AG04449 (cell line): ENCODE measurements around the gene CCDC78.

Experiments used
- CTCF ChIA-PET: fragments of 350-600 bp; formaldehyde crosslinking; extraction: SDS; loops from one replicate; lab custom pipeline; 2021; ENCODE audit warnings: antibody characterized with exemption; lab: Yijun Ruan, JAX
- POLR2A ChIA-PET: fragments of 400-600, 350-600 bp; formaldehyde crosslinking; extraction: SDS; loops from one replicate; lab custom pipeline; 2020; ENCODE audit warnings: antibody characterized with exemption, inconsistent platforms; lab: Yijun Ruan, JAX
- DNase-seq: peaks from one replicate; pipeline ENCODE4 v3.0.0-alpha.2; 2010; ENCODE audit warnings: low read depth, low spot score
- H3K4me3 ChIP-seq: 2 replicates; pipeline ENCODE4 v1.5.1; 2011; ENCODE audit warnings: low read depth, mild to moderate bottlenecking, control low read depth, low read length
- CTCF ChIP-seq: IDR thresholded peaks from one replicate; pipeline ENCODE4 v1.5.1; 2011; ENCODE audit warnings: mild to moderate bottlenecking, moderate library complexity, low read length, control low read depth, inconsistent platforms; ENCODE audit not compliant: insufficient read depth; ENCODE audit errors: missing control alignments

The CCDC78 gene

GRCh38 chr16:766008-766819 lies 40.0 kb upstream of the CCDC78 start:
- ChIA-PET POLR2A (no interaction called here), CTCF (no interaction called here)
- TF ChIP-seq CTCF = no peak
- no peak for DNase-seq
- H3K4me3 ChIP-seq = no peak overlapping the region

- no peak for DNase-seq
- CTCF ChIA-PET = no interaction called here
- no peak overlapping the region for H3K4me3 ChIP-seq
- TF ChIP-seq CTCF = no peak
- POLR2A ChIA-PET = no interaction called here
Observed at GRCh38 chr16:765488-765865, 39.2 kb upstream of the CCDC78 start.

- POLR2A ChIA-PET = no interaction called here
- TF ChIP-seq CTCF = no peak
- no peak for DNase-seq
- H3K4me3 ChIP-seq = no peak overlapping the region
- CTCF ChIA-PET = no interaction called here
Observed at GRCh38 chr16:764848-765487, 38.7 kb upstream of the CCDC78 start.

- POLR2A ChIA-PET = no interaction called here
Observed at GRCh38 chr16:764184-764750, 38.0 kb upstream of the CCDC78 start.

GRCh38 chr16:763369-764183 lies 37.3 kb upstream of the CCDC78 start:
- H3K4me3 ChIP-seq = no peak overlapping the region
- CTCF ChIA-PET = interaction anchor here (0.8 kb wide), 1 partner anchor 31 kb away, joined by 3 read pairs; no protein-coding TSS in a partner anchor
- TF ChIP-seq CTCF = no peak
- no peak for DNase-seq
- POLR2A ChIA-PET = no interaction called here

More at GRCh38 chr16:764184-764750, 38.0 kb upstream of the CCDC78 start:
- H3K4me3 ChIP-seq = no peak overlapping the region
- DNase-seq = no peak
- no peak for TF ChIP-seq CTCF
- CTCF ChIA-PET = no interaction called here
